ENCODE results near the gene SDE2.
"Not testable (repeated sequence)": the region's sequence is repeated elsewhere in the genome, so short reads cannot be mapped to it uniquely, and the experiment has no call there.

Gene SDE2

DNA sequence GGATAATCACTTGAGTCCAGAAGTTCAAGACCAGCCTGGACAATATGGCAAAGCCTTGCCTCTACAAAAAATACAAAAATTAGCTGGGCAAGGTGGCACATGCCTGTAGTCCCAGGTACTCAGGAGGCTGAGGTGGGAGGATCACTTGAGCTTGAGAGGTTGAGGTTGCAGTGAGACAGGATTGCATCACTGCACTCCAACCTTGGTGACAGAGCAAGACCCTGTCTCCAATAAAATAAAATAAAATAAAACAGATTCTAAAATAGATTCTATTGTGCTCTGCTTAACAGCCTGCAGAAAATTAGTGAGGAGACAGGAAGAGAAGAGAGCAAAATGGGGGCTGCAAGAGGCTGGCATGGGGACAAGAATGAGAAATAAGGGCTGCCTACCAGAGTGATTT lies 7.5 kb upstream of the SDE2 start:
- DNase-seq (ENCODE audit: low spot score) = no peak

GRCh38 chr1:226004396-226004795 lies 5.3 kb upstream of the SDE2 start:
- DNase-seq (ENCODE audit: low spot score) = no peak

GRCh38 chr1:226003502-226004170 lies 4.5 kb upstream of the SDE2 start:
- DNase-seq (ENCODE audit: low spot score) = no peak

GRCh38 chr1:226002667-226003501 lies 3.7 kb upstream of the SDE2 start:
- no peak for DNase-seq (ENCODE audit: low spot score)

DNA sequence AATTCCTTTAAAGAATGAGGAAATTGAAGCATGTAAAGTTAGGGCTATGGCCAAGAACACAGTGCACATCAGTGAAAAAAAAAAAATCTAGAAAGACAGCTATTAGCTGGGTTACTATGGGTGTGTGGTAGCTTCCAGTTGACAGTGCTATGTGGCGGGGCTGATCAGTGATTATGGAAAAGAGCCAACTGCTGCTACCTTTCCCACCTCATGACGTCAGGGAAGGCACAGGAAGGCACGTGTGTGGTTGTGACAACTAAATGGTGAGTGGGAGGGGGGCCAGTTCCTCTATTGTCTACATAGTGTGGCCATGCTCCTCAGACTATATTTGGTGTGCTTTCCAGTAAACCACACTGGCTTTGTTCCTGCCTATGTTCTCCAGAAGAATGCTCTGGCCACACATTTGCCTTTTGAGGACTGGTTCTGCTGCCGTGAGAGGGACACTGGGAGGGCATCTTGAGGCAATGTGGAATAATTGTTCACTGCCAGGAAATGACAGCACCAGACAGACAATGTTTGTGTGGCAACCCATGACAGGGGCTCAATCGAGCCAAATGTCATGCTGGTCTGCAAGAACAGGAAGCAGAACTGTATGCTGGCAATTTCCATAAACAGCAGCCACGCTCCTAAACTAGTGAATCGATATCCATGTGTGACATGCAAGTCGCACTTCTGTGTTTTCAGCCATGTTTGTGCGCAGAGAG lies 3.0 kb upstream of the SDE2 start:
- DNase-seq (ENCODE audit: low spot score) = peak; percentile 36

DNA sequence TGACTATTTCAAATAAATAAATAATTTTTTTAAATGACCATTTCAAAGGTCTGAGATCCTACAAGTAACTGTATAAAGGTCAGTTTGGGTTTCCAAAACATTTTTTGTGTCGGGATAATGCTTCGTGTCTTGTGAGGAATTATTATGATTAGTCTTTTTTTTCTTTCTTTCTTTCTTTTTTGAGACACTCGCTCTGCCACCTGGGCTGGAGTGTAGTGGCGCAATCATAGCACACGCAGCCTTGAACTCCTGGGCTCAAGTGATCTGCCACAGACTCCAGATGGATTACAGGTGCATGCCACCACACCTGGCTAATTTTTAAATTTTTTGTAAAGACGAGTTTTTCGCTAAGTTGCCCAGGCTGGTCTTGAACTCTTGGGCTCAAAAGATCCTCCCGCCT lies 1.9 kb upstream of the SDE2 start:
- DNase-seq (ENCODE audit: low spot score) = no peak

DNA sequence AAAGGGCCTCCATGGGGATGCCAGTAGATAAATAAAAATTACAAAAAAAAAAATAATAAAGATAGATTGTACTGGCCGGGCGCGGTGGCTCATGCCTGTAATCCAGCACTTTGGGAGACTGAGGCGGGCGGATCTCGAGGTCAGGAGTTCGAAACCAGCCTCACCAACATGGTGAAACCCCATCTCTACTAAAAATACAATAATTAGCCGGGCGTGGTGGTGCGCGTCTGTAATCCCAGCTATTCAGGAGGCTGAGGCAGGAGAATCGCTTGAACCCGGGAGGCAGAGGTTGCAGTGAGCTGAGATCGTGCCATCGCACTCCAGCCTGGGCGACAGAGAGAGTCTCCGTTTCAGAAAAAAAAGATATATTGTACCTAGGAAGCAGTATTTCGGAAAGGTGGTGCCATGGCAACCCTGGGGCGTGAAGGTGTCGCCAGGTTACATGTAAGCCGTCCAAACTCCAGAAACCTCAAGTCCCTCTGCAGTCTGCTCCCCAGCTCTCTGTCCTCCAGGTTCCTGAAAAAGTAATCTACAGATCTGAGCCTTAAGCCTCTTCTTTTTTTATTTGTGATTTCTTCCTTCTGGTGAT lies 1.4 kb upstream of the SDE2 start:
- DNase-seq (ENCODE audit: low spot score) = not testable (repeated sequence)

DNA sequence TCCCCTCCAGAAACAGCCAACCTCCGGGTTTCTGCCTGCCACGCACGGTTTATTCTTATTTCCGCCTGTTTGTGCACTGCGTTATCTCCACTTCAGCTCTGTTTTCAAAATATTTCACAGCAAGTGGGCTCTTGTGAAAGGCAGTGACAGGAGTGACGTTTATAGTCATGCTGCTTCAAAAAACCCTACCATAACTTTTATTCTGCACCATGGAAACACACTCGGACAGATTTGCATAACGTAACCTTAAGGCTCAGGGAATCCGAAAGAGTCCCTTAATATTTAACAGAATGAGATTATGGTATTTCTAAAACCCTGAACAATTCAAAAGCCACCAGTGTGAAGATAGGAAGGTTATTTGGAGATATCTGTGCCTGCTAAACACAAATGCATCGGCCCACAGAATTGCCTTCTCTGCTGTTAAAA lies 782 bp upstream of the SDE2 start:
- peak; percentile 63 for DNase-seq (ENCODE audit: low spot score)

- DNase-seq (ENCODE audit: low spot score) = no peak
Measured at GRCh38 chr1:225998560-225999226, 450 bp downstream of the SDE2 start.

GRCh38 chr1:225996946-225997545 lies 2.1 kb downstream of the SDE2 start:
- DNase-seq (ENCODE audit: low spot score) = no peak

DNA sequence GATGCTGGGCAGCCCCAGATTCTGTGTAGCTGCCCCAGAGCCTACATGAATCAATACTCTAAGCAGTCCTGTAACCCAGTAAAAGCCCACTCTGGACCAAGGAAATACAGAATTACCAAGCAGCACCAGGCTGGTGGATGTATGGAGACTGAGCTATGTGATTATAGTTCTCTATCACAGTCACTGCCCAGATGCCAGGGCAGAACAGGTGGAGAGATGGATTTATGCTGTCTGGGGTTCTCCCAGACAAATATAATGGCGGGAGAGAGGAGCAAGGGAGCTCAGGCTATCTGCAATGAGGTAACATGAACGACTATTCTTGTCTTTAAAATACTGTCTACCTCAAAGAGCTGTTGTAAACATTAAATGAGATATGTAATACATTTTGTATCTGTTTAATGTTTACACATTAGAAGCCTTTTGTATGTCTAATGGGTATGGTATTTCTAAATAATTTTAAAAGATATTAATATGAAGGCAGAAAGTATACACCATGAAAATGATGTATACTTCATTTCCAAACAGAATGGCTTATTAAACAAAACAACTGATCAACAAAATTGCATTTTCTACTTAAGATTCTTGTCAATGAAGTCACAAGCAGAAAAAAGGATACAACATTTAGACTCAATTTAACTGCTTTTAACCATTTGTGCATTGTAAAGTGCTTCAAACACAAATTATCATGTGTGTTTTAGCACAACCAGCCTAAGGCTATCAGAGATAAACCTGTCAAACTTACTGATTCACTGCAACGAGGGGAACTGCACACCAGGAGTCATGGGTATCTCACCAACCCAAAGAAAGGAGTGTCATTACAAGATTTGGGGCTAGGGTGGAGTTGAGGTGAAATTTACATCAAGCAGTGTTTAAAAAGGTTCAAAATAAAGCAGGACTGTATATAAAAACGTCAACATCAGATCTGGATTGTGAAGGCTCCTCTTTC lies 3.0 kb downstream of the SDE2 start:
- DNase-seq (ENCODE audit: low spot score) = no peak

DNA sequence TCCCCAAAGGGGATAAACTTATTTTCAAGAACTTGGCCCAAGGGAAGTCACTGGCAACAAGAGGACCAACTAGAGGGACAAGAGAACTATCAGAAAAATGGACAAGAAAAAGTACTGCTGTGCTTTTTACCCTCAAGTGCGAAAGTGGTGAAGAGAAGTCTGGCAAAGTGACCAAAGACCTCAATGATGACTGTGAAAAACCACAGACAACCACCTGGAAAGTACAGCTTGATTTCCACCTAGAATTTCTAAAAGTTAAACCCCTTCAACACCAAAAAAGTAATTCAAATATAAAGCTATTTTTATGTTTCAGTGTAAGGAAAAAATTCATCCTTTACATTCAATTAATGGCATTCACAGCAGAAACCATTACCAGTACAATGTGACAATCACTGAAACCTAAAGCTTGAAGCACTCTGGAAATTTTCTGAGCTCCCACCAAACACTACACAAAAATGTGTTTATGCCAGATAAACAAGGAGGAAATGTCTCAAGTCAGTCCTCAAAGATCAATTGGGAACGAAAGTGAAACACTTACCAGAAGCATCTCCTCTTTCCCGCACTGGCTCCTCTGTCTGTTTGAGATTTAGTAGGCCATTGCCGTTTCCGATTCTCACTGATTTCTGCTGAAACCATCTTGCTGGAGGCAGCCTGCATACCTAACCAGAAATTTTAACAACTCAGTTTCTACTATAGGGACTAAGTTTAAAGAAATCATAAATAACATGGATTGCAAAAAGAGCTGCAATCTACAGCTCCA lies 8.3 kb downstream of the SDE2 start:
- peak; percentile 28 for DNase-seq (ENCODE audit: low spot score)

DNA sequence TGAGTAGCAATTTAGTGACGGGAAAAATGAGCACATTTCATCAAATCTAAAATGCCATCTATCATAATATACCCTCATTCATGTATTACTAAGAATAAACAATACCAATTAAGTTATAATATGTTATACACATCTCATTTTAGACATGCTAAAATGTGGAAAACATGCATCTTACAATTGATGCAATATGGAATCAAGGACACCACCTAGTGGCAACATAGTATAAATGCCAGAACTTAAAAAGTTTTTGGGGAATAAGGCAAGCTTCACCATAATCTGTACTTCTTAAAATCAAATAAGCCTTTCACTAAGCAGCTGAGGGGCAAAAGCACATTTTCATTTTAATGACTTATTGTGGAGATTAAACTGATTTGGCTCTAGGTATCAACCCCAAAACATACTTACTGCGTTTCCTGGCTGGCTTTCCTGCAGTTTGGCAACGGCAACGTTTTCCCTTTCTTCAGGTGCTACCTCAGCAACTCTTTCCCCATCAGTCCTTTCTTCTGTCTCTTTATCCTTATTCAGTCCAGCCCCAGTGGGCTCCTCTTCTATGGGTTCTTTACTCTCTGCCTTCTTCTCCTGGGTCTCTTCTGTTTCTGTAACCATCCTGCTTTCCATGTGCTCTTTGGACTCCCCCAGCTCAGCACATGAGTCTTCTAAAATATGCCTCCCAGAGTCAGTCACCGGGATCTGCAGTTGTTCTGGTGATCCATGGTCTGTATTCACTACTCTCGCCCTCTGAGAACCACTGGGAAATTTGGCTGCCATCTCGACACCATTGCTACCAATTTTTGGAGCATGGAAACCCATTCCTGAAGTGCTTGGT lies 11.4 kb downstream of the SDE2 start:
- peak; percentile 47 for DNase-seq (ENCODE audit: low spot score)

DNA sequence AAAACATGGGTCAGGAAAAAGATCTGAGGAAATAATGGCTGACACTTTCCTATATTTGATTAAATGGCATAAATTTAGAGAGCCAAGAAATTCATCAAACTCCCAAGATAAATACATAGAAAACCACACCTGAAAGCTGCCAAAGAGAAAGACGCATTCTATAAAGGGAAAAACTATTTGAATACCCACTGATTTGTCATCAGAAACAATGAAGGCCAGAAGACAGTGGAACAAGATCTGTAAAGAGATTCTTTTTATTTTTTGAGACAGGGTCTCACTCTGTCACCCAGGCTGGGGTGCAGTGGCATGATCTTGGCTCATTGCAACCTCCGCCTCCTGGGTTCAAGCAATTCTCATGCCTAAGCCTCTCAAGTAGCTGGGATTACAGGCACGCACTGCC lies 17.4 kb downstream of the SDE2 start:
- DNase-seq (ENCODE audit: low spot score) = no peak

- DNase-seq (ENCODE audit: low spot score) = no peak
Measured at GRCh38 chr1:225980005-225980836, 18.9 kb downstream of the SDE2 start.

DNA sequence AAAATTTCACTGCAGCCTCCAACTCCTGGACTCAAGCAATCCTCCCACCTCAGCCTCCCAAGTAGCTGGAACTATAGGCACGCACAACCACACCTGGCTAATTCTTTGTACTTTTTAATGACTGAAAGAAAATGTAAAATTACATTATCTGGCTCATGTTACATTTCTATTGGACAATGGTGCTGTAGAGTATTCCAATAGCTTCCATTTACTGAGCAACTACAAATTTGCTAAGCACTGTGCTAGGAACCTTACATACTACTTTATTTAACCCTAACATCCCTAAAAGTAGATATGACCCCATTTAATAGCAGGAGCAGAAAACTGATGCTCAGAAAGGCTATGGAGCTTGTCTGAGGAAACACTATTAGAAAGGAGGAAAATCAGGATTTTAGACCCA lies 19.7 kb downstream of the SDE2 start:
- no peak for DNase-seq (ENCODE audit: low spot score)

- no peak for DNase-seq (ENCODE audit: low spot score)
Measured at GRCh38 chr1:225977937-225978748, 21.0 kb downstream of the SDE2 start.

Data from CD4-positive, alpha-beta T cell treated with Interleukin-15 for 4 hours (primary cell).